ENCODE measurements around the gene TIMP1. TPM values are rescaled to one million over a fixed set of nuclear protein-coding genes. Genes with fewer than 3 reads are reported as not detected.

TIMP1 gene
- total RNA-seq, 3 donors from 2014 or later: 10.4 to 32.1 (median 15.9) TPM

GRCh38 chrX:47605024-47605423 is 22.8 kb downstream of the TIMP1 start:
- Mint-ChIP-seq H3K9me3 (no peaks in the 10 kb centered on the region), H3K4me1 (ENCODE audit: low read depth) (no peaks in the 10 kb centered on the region), H3K27me3 (ENCODE audit: low read depth) (no peaks in the 10 kb centered on the region), H3K36me3 (ENCODE audit: insufficient read depth) (no peaks in the 10 kb centered on the region), H3K4me3 (no peak overlapping the region)
- DNase-seq: no peak
- no peak for ATAC-seq

- no peak for ATAC-seq
- Mint-ChIP-seq H3K4me3 (no peak overlapping the region), H3K9me3 (no peaks in the 10 kb centered on the region), H3K4me1 (ENCODE audit: low read depth) (no peaks in the 10 kb centered on the region), H3K27me3 (ENCODE audit: low read depth) (no peaks in the 10 kb centered on the region), H3K36me3 (ENCODE audit: insufficient read depth) (no peaks in the 10 kb centered on the region)
- no peak for DNase-seq
Observed at GRCh38 chrX:47607091-47607490, 24.9 kb downstream of the TIMP1 start.

- Mint-ChIP-seq H3K27me3 (ENCODE audit: low read depth) (no peaks in the 10 kb centered on the region), H3K9me3 (no peaks in the 10 kb centered on the region), H3K36me3 (ENCODE audit: insufficient read depth) (no peaks in the 10 kb centered on the region), H3K4me3 (no peak overlapping the region), H3K4me1 (ENCODE audit: low read depth) (no peaks in the 10 kb centered on the region)
- ATAC-seq (no peak), DNase-seq (no peak)
Observed at GRCh38 chrX:47608130-47608810, 26.0 kb downstream of the TIMP1 start.

- Mint-ChIP-seq H3K4me3 (no peak overlapping the region), H3K27me3 (ENCODE audit: low read depth) (no peaks in the 10 kb centered on the region), H3K9me3 (no peaks in the 10 kb centered on the region), H3K4me1 (ENCODE audit: low read depth) (no peaks in the 10 kb centered on the region), H3K36me3 (ENCODE audit: insufficient read depth) (no peaks in the 10 kb centered on the region)
- DNase-seq: no peak
- no peak for ATAC-seq
Observed at GRCh38 chrX:47610511-47610910, 28.3 kb downstream of the TIMP1 start.

GRCh38 chrX:47611489-47611888 is 29.3 kb downstream of the TIMP1 start:
- H3K4me3 Mint-ChIP-seq: no peak overlapping the region
- ATAC-seq (no peak), DNase-seq (no peak)
- no peaks in the 10 kb centered on the region for H3K9me3 Mint-ChIP-seq
- H3K27me3 Mint-ChIP-seq (ENCODE audit: low read depth): no peaks in the 10 kb centered on the region
- no peaks in the 10 kb centered on the region for H3K4me1 Mint-ChIP-seq (ENCODE audit: low read depth)
- H3K36me3 Mint-ChIP-seq (ENCODE audit: insufficient read depth): no peaks in the 10 kb centered on the region

- DNase-seq (no peak), ATAC-seq (no peak)
- Mint-ChIP-seq H3K27me3 (ENCODE audit: low read depth) (no peaks in the 10 kb centered on the region), H3K9me3 (no peaks in the 10 kb centered on the region), H3K4me1 (ENCODE audit: low read depth) (no peaks in the 10 kb centered on the region), H3K36me3 (ENCODE audit: insufficient read depth) (no peaks in the 10 kb centered on the region), H3K4me3 (no peak overlapping the region)
Observed at GRCh38 chrX:47611926-47612325, 29.7 kb downstream of the TIMP1 start.

- ATAC-seq: no peak
Observed at GRCh38 chrX:47612418-47612817, 30.2 kb downstream of the TIMP1 start.

GRCh38 chrX:47613082-47613481 is 30.8 kb downstream of the TIMP1 start:
- Mint-ChIP-seq H3K36me3 (ENCODE audit: insufficient read depth) (no peaks in the 10 kb centered on the region), H3K4me1 (ENCODE audit: low read depth) (no peaks in the 10 kb centered on the region), H3K9me3 (no peaks in the 10 kb centered on the region), H3K4me3 (no peak overlapping the region), H3K27me3 (ENCODE audit: low read depth) (no peaks in the 10 kb centered on the region)
- DNase-seq: no peak
- no peak for ATAC-seq

More at GRCh38 chrX:47612418-47612817, 30.2 kb downstream of the TIMP1 start:
- Mint-ChIP-seq H3K4me3 (no peak overlapping the region), H3K36me3 (ENCODE audit: insufficient read depth) (no peaks in the 10 kb centered on the region), H3K9me3 (no peaks in the 10 kb centered on the region), H3K27me3 (ENCODE audit: low read depth) (no peaks in the 10 kb centered on the region), H3K4me1 (ENCODE audit: low read depth) (no peaks in the 10 kb centered on the region)
- DNase-seq: no peak

GRCh38 chrX:47614618-47615017 is 32.4 kb downstream of the TIMP1 start:
- Mint-ChIP-seq H3K36me3 (ENCODE audit: insufficient read depth) (no peaks in the 10 kb centered on the region), H3K9me3 (no peaks in the 10 kb centered on the region), H3K27me3 (ENCODE audit: low read depth) (no peaks in the 10 kb centered on the region), H3K4me3 (no peak overlapping the region), H3K4me1 (ENCODE audit: low read depth) (peaks cover 2% of the 10 kb centered on the region)
- ATAC-seq (no peak), DNase-seq (no peak)

- peaks cover 14% of the 10 kb centered on the region for H3K4me1 Mint-ChIP-seq (ENCODE audit: low read depth)
- H3K4me3 Mint-ChIP-seq: peak overlapping the region; percentile 62
- no peak for DNase-seq
- no peaks in the 10 kb centered on the region for H3K9me3 Mint-ChIP-seq
- ATAC-seq: no peak
- H3K27me3 Mint-ChIP-seq (ENCODE audit: low read depth): peaks cover 3% of the 10 kb centered on the region
- no peaks in the 10 kb centered on the region for H3K36me3 Mint-ChIP-seq (ENCODE audit: insufficient read depth)
Observed at GRCh38 chrX:47618923-47619485, 36.8 kb downstream of the TIMP1 start.

- Mint-ChIP-seq H3K36me3 (ENCODE audit: insufficient read depth) (no peaks in the 10 kb centered on the region), H3K4me1 (ENCODE audit: low read depth) (peaks cover 17% of the 10 kb centered on the region), H3K4me3 (peak within 1 kb of the TSS; percentile 62), H3K9me3 (no peaks in the 10 kb centered on the region), H3K27me3 (ENCODE audit: low read depth) (peaks cover 3% of the 10 kb centered on the region)
- peak; percentile 77 for DNase-seq
- ATAC-seq: peak; percentile 80 to 83
Observed at GRCh38 chrX:47619486-47620302, 37.5 kb downstream of the TIMP1 start, which contains the start of gene SYN1. SYN1 (minus strand) TSS chrX:47619857; CDS start chrX:47619728, 129 bp downstream.

- Mint-ChIP-seq H3K4me1 (ENCODE audit: low read depth) (peaks cover 17% of the 10 kb centered on the region), H3K9me3 (no peaks in the 10 kb centered on the region), H3K36me3 (ENCODE audit: insufficient read depth) (no peaks in the 10 kb centered on the region), H3K27me3 (ENCODE audit: low read depth) (peaks cover 3% of the 10 kb centered on the region), H3K4me3 (peak overlapping the region; percentile 24)
- ATAC-seq (no peak), DNase-seq (no peak)
Observed at GRCh38 chrX:47620303-47620685, 38.1 kb downstream of the TIMP1 start.

GRCh38 chrX:47621851-47622250 is 39.6 kb downstream of the TIMP1 start:
- DNase-seq (no peak), ATAC-seq (no peak)
- Mint-ChIP-seq H3K9me3 (no peaks in the 10 kb centered on the region), H3K4me3 (no peak overlapping the region), H3K27me3 (ENCODE audit: low read depth) (peaks cover 3% of the 10 kb centered on the region), H3K4me1 (ENCODE audit: low read depth) (peaks cover 17% of the 10 kb centered on the region), H3K36me3 (ENCODE audit: insufficient read depth) (peaks cover 2% of the 10 kb centered on the region)

- Mint-ChIP-seq H3K4me3 (peak overlapping the region; percentile 78), H3K27me3 (ENCODE audit: low read depth) (peaks cover 3% of the 10 kb centered on the region), H3K36me3 (ENCODE audit: insufficient read depth) (peaks cover 2% of the 10 kb centered on the region), H3K4me1 (ENCODE audit: low read depth) (peaks cover 20% of the 10 kb centered on the region), H3K9me3 (no peaks in the 10 kb centered on the region)
- ATAC-seq (peak; percentile 61 to 71), DNase-seq (peak; percentile 32)
Observed at GRCh38 chrX:47623540-47624027, 41.3 kb downstream of the TIMP1 start.

All from activated T-cell treated with anti-CD3 and anti-CD28 coated beads, Interleukin-2, amount 50 U/mL, for 4 hours (primary cell).